Measurements from ENCODE around the gene OMG. TPM values are rescaled to one million over a fixed set of nuclear protein-coding genes. Genes with fewer than 3 reads are reported as not detected.

The OMG gene
- total and polyA plus RNA-seq, 4 donors: 0.65 TPM; not detected in 3

DNA sequence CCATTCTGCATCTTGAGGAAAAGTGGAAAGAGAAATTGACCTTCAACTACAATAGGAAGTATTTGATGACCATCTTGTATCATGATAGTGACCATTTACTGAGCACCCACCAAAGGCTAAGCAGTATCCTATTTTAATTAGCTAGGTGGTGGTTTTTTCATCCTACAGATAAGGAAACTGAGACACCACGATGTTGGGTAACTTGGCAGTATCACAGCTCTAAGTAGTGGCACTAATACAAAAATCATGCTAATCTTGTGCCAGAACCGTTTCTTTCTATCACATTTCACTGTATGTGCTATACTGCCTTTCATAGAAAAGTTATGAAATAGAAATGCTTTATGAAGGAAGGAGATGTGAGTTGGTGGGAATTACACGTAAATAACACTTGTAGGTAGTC, 14.5 kb upstream of the OMG start:
- no peaks in the 10 kb centered on the region for H3K4me1 ChIP-seq (ENCODE audit: control insufficient read depth in 1 of 2, insufficient read depth in 2 of 2, low read length in 2 of 2)
- H3K27me3 ChIP-seq (ENCODE audit: control insufficient read depth in 1 of 2, insufficient read depth in 2 of 2, low read length in 1 of 2): no peaks in the 10 kb centered on the region
- no peak for ATAC-seq (ENCODE audit: low FRiP score)
- intact Hi-C loops (cut with DNase I): no loop called here
- H3K9me3 ChIP-seq (ENCODE audit: control insufficient read depth, low read length): no peaks in the 10 kb centered on the region
- H3K27ac ChIP-seq (ENCODE audit: low read depth in 1 of 2, low read length in 2 of 2): no peak overlapping the region
- H3K4me3 ChIP-seq (ENCODE audit: low read length in 2 of 2): no peak overlapping the region
- no peaks in the 10 kb centered on the region for H3K36me3 ChIP-seq (ENCODE audit: control insufficient read depth in 1 of 2, insufficient read depth in 2 of 2, low read length in 1 of 2)
- no peak for DNase-seq
- WGBS, 2 donors: 61 to 64% methylated on average over 3 of the region's 3 CpGs

DNA sequence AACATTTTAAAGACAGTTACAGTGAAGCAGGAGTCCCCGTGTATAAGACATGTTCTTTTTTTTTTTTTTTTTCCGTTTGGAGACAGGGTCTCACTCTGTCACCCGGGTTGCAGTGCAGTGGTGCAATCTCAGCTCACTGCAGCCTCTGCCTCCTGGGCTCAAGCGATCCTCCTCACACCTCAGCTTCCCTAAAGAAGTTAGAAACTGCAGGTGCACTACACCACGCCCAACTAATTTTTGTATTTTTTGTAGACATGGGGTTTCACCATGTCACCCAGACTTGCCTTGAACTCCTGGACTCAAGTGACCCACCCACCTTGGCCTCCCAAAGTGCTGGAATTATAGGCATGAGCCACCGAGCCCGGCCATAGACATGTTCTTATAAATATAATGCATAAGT, 13.8 kb upstream of the OMG start:
- Histone ChIP-seq H3K27ac (ENCODE audit: low read depth in 1 of 2, low read length in 2 of 2) (no peak overlapping the region), H3K27me3 (ENCODE audit: control insufficient read depth in 1 of 2, insufficient read depth in 2 of 2, low read length in 1 of 2) (no peaks in the 10 kb centered on the region), H3K9me3 (ENCODE audit: control insufficient read depth, low read length) (no peaks in the 10 kb centered on the region), H3K36me3 (ENCODE audit: control insufficient read depth in 1 of 2, insufficient read depth in 2 of 2, low read length in 1 of 2) (no peaks in the 10 kb centered on the region), H3K4me1 (ENCODE audit: control insufficient read depth in 1 of 2, insufficient read depth in 2 of 2, low read length in 2 of 2) (no peaks in the 10 kb centered on the region), H3K4me3 (ENCODE audit: low read length in 2 of 2) (no peak overlapping the region)
- intact Hi-C loops (cut with DNase I): no loop called here
- ATAC-seq (ENCODE audit: low FRiP score) (no peak), DNase-seq (peak in 1 of 2 donors; percentile 47)
- 84% methylated on average over 7 of the region's 7 CpGs for WGBS, 2 donors

GRCh38 chr17:31310260-31310659, 13.2 kb upstream of the OMG start:
- Histone ChIP-seq H3K4me1 (ENCODE audit: control insufficient read depth in 1 of 2, insufficient read depth in 2 of 2, low read length in 2 of 2) (no peaks in the 10 kb centered on the region), H3K27me3 (ENCODE audit: control insufficient read depth in 1 of 2, insufficient read depth in 2 of 2, low read length in 1 of 2) (no peaks in the 10 kb centered on the region), H3K27ac (ENCODE audit: low read depth in 1 of 2, low read length in 2 of 2) (no peak overlapping the region), H3K9me3 (ENCODE audit: control insufficient read depth, low read length) (no peaks in the 10 kb centered on the region), H3K4me3 (ENCODE audit: low read length in 2 of 2) (no peak overlapping the region), H3K36me3 (ENCODE audit: control insufficient read depth in 1 of 2, insufficient read depth in 2 of 2, low read length in 1 of 2) (no peaks in the 10 kb centered on the region)
- WGBS, 2 donors: 43 to 66% methylated on average over 2 of the region's 2 CpGs
- no peak for DNase-seq
- ATAC-seq (ENCODE audit: low FRiP score): no peak
- intact Hi-C loops (cut with DNase I): no loop called here

DNA sequence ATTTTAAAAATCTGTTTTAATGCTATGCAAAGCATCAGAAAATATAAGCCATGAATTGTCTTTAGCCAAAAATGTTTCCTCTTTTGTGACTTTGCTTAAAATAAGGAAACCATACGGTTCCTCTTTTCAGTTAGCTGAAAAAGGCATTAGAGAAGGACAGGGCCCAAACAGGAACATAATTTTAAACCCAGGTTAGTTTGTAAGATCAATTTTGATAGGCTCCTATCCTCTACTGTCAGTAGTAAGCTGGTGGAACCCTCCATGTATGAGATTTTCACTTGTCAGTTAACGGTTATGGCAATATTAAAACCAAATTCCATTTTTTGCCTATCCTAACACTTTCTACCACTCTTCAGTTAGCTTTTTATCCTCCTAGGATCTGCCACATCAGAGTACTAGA, 12.5 kb upstream of the OMG start:
- Histone ChIP-seq H3K36me3 (ENCODE audit: control insufficient read depth in 1 of 2, insufficient read depth in 2 of 2, low read length in 1 of 2) (no peaks in the 10 kb centered on the region), H3K4me1 (ENCODE audit: control insufficient read depth in 1 of 2, insufficient read depth in 2 of 2, low read length in 2 of 2) (no peaks in the 10 kb centered on the region), H3K4me3 (ENCODE audit: low read length in 2 of 2) (no peak overlapping the region), H3K27ac (ENCODE audit: low read depth in 1 of 2, low read length in 2 of 2) (no peak overlapping the region), H3K27me3 (ENCODE audit: control insufficient read depth in 1 of 2, insufficient read depth in 2 of 2, low read length in 1 of 2) (no peaks in the 10 kb centered on the region), H3K9me3 (ENCODE audit: control insufficient read depth, low read length) (no peaks in the 10 kb centered on the region)
- DNase-seq (no peak), ATAC-seq (ENCODE audit: low FRiP score) (no peak)
- WGBS, 2 donors: 92 to 95% methylated on average over 2 of the region's 2 CpGs
- intact Hi-C loops (cut with DNase I): no loop called here

DNA sequence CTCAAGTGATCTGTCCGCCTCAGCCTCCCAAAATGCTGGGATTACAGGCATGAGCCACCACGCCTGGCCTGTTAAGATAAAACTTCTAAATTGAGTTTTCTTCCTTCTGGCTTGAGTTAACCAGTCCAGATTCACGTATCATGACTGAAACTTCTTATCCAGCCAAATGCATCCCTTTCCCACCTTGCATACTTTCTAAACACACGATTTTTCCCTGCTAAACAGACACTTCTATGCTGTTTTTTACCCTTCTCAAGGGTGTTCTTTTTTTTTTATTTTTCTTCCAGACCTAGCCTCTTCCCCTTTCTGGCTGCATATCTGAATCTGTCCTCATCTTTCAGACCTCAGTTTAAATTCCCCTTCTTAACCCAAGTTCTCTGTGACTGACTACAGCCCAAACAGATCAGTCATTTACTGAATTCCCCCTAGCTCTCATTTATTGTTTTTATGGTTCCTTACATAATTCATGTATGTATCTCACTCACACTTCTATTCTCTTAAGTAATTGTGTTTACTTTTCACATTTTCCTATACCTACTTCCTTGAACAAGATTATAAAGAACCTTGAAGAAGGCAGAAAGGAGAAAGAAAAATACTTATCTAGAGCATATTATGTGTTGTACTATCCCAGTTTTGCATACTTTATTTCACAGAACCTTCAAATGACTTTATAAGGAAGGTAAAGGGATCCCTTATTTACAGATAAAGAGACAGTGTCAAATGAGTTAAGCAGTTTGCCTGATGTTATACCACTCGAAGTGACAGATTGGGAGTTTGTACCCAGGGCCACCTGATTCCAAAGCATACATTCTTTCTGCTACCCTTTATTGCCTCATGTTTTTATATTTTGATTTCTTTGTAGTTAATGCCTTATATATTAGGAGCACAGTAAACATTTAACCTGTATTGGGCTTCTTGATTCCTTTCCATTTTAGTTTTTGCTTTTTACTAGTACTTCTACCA, 11.6 kb upstream of the OMG start:
- no peaks in the 10 kb centered on the region for H3K36me3 ChIP-seq (ENCODE audit: control insufficient read depth in 1 of 2, insufficient read depth in 2 of 2, low read length in 1 of 2)
- no peaks in the 10 kb centered on the region for H3K4me1 ChIP-seq (ENCODE audit: control insufficient read depth in 1 of 2, insufficient read depth in 2 of 2, low read length in 2 of 2)
- 76 to 82% methylated on average over 5 of the region's 5 CpGs for WGBS, 2 donors
- H3K27me3 ChIP-seq (ENCODE audit: control insufficient read depth in 1 of 2, insufficient read depth in 2 of 2, low read length in 1 of 2): no peaks in the 10 kb centered on the region
- no peak for DNase-seq
- intact Hi-C loops (cut with DNase I): no loop called here
- no peaks in the 10 kb centered on the region for H3K9me3 ChIP-seq (ENCODE audit: control insufficient read depth, low read length)
- no peak for ATAC-seq (ENCODE audit: low FRiP score)
- no peak overlapping the region for H3K4me3 ChIP-seq (ENCODE audit: low read length in 2 of 2)
- no peak overlapping the region for H3K27ac ChIP-seq (ENCODE audit: low read depth in 1 of 2, low read length in 2 of 2)

GRCh38 chr17:31307640-31308039, 10.6 kb upstream of the OMG start:
- Histone ChIP-seq H3K36me3 (ENCODE audit: control insufficient read depth in 1 of 2, insufficient read depth in 2 of 2, low read length in 1 of 2) (no peaks in the 10 kb centered on the region), H3K4me3 (ENCODE audit: low read length in 2 of 2) (no peak overlapping the region), H3K27ac (ENCODE audit: low read depth in 1 of 2, low read length in 2 of 2) (no peak overlapping the region), H3K9me3 (ENCODE audit: control insufficient read depth, low read length) (no peaks in the 10 kb centered on the region), H3K4me1 (ENCODE audit: control insufficient read depth in 1 of 2, insufficient read depth in 2 of 2, low read length in 2 of 2) (no peaks in the 10 kb centered on the region), H3K27me3 (ENCODE audit: control insufficient read depth in 1 of 2, insufficient read depth in 2 of 2, low read length in 1 of 2) (no peaks in the 10 kb centered on the region)
- intact Hi-C loops (cut with DNase I): no loop called here
- WGBS, 2 donors: 92% methylated on average over 1 of the region's 1 CpG
- DNase-seq (no peak), ATAC-seq (ENCODE audit: low FRiP score) (no peak)

DNA sequence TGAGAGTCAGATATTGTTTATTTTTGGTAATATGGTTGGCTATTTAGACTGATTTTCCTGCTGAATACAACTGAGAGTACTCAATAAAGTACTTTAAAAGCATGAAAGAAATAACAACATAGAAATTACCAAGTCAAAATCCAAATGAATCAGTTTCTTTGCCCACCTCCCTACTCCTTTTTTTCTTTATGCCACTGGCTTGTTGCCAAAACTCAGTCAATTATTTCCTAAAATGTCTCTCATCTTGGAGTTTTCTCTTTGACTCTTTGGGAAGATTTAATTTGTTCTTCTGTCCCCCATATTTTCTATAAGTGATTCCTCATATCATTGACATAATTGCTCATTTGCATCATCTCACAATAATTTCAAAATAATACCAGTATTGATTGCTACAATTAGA, 2.6 kb upstream of the OMG start:
- DNase-seq: no peak
- intact Hi-C loops (cut with DNase I): no loop called here
- Histone ChIP-seq H3K27ac (ENCODE audit: low read depth in 1 of 2, low read length in 2 of 2) (no peak overlapping the region), H3K9me3 (ENCODE audit: control insufficient read depth, low read length) (no peaks in the 10 kb centered on the region), H3K27me3 (ENCODE audit: control insufficient read depth in 1 of 2, insufficient read depth in 2 of 2, low read length in 1 of 2) (no peaks in the 10 kb centered on the region), H3K4me3 (ENCODE audit: low read length in 2 of 2) (no peak overlapping the region), H3K4me1 (ENCODE audit: control insufficient read depth in 1 of 2, insufficient read depth in 2 of 2, low read length in 2 of 2) (peaks cover 0 to 1% of the 10 kb centered on the region in 2 donors), H3K36me3 (ENCODE audit: control insufficient read depth in 1 of 2, insufficient read depth in 2 of 2, low read length in 1 of 2) (no peaks in the 10 kb centered on the region)
- no peak for ATAC-seq (ENCODE audit: low FRiP score)

GRCh38 chr17:31296142-31296541, 897 bp downstream of the OMG start:
- Histone ChIP-seq H3K36me3 (ENCODE audit: control insufficient read depth in 1 of 2, insufficient read depth in 2 of 2, low read length in 1 of 2) (no peaks in the 10 kb centered on the region), H3K4me3 (ENCODE audit: low read length in 2 of 2) (no peak overlapping the region), H3K9me3 (ENCODE audit: control insufficient read depth, low read length) (no peaks in the 10 kb centered on the region), H3K27me3 (ENCODE audit: control insufficient read depth in 1 of 2, insufficient read depth in 2 of 2, low read length in 1 of 2) (no peaks in the 10 kb centered on the region), H3K27ac (ENCODE audit: low read depth in 1 of 2, low read length in 2 of 2) (no peak overlapping the region), H3K4me1 (ENCODE audit: control insufficient read depth in 1 of 2, insufficient read depth in 2 of 2, low read length in 2 of 2) (peaks cover 0 to 4% of the 10 kb centered on the region in 2 donors)
- DNase-seq (no peak), ATAC-seq (ENCODE audit: low FRiP score) (no peak)
- intact Hi-C loops (cut with DNase I): no loop called here
- WGBS, 2 donors: 87 to 91% methylated on average over 2 of the region's 2 CpGs

DNA sequence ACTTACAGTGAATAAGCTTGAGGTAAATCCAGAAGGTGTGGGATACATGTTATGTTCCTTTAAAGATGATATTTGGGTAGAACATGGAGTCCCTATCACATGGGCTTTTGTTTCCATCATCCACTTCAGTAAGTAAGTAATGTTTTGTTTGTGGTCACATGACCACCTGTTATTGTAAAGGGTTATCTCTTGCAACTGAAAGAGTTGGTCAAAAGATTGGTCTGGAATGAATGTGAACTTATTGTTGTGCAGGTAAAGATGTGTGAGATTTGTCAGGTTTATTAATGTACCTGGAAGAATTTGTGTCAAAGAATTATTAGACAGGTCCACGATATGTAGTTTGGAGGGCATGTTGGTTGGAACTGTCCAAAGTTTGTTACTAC, 1.6 kb downstream of the OMG start:
- H3K4me1 ChIP-seq (ENCODE audit: control insufficient read depth in 1 of 2, insufficient read depth in 2 of 2, low read length in 2 of 2): peaks cover 0 to 4% of the 10 kb centered on the region in 2 donors
- no peaks in the 10 kb centered on the region for H3K27me3 ChIP-seq (ENCODE audit: control insufficient read depth in 1 of 2, insufficient read depth in 2 of 2, low read length in 1 of 2)
- intact Hi-C loops (cut with DNase I): no loop called here
- H3K36me3 ChIP-seq (ENCODE audit: control insufficient read depth in 1 of 2, insufficient read depth in 2 of 2, low read length in 1 of 2): no peaks in the 10 kb centered on the region
- H3K27ac ChIP-seq (ENCODE audit: low read depth in 1 of 2, low read length in 2 of 2): no peak overlapping the region
- H3K9me3 ChIP-seq (ENCODE audit: control insufficient read depth, low read length): no peaks in the 10 kb centered on the region
- WGBS, 2 donors: 69 to 70% methylated on average over 1 of the region's 1 CpG
- no peak overlapping the region for H3K4me3 ChIP-seq (ENCODE audit: low read length in 2 of 2)
- DNase-seq: no peak
- ATAC-seq (ENCODE audit: low FRiP score): no peak
